ENCODE results near the gene VPS41. TPM values are rescaled to one million over a fixed set of nuclear protein-coding genes. Genes with fewer than 3 reads are reported as not detected.
"Not testable (repeated sequence)": the region's sequence is repeated elsewhere in the genome, so short reads cannot be mapped to it uniquely, and the experiment has no call there.

VPS41 gene
- 30.9 and 38.8 TPM in 2 replicates for total RNA-seq

DNA sequence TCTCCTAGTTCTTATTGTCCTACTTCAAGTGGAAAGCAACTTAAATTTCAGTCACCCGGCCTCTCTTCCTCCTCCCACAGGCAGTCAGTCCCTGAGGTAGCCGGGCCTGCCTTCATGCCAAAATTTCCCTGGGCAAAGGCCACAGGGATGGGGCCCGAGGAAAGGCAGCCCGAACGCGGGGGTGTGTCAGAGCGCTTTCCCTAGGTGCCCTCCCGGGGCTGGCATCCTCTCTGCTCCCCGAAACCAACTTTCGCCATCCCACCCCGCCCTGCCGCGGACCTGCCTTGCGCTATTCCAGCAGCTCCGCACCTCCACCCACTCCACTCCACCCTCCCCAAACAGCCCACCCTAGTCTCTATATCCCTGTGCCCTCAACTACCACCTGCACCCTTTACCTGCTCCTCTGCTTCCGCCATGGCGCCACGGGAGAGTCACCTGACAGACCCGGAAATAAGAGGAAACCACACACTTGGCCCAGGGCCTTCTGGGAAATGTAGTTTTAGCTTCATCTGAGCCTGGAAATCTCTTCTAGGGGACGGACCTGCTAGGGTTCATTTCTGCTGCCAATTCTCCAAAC lies at the start of gene VPS41:
VPS41 (minus strand) TSS at position 433 of the 577 bp plus-strand sequence; CDS start at position 416, 17 bp downstream.
- DNase-seq (ENCODE audit: low read depth in 2 of 2): peak; percentile 52 to 75

DNA sequence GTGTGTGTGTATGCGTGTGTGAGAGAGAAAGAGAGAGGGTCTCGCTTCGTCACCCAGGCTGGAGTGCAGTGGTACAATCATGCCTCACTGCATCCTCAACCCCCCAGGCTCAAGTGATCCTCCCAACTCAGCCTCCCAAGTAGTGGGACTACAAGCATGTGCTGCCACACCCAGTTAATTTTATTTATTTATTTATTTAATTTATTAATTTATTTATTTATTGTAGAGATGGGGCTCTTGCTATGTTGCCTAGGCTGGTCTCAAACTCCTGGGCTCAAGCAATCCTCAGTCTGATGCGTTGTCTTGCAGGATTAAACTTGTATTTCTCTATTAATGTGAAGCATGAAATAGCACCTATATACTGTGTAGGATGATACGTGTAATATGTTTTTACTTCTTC lies 46.9 kb upstream of the VPS41 start:
- no peak for DNase-seq (ENCODE audit: low read depth in 2 of 2)

DNA sequence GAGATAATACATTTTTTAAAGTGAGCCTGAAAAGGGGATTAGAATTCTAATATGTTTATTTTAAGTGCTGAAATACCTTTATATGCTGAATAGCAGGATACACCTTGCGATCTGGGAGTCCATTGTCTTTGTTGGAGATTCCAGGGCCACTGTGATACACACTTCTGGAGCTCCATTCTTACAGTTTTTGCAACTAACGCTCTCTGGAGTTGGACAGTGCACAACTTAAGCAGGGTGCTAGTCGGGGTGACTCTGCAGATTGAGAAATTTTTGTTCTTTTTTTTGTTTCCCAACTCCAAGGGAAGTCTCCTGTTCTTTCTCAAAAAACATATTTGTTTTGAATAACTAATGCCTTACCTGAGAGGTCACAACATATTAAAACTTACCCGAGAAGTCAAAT lies 45.0 kb upstream of the VPS41 start:
- DNase-seq (ENCODE audit: low read depth in 2 of 2): no peak

DNA sequence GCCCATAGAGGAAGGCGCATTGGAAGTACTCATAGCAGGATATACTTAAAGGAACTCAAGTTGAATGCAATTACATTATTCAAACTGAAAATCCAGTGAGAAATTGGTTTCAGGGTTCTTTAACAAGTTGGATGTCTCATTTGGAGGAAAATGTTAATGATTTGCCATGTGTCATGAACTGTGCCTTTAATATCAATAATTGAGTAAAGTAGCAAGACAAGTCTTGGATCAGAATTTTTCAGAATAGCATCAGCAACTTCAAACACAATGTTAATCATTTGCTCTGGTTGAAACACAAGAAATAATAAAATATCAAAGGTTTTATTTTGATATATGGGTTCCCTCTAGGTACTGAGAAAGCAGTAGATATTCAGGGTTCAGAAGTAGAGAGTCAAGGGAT lies 44.2 kb upstream of the VPS41 start:
- no peak for DNase-seq (ENCODE audit: low read depth in 2 of 2)

DNA sequence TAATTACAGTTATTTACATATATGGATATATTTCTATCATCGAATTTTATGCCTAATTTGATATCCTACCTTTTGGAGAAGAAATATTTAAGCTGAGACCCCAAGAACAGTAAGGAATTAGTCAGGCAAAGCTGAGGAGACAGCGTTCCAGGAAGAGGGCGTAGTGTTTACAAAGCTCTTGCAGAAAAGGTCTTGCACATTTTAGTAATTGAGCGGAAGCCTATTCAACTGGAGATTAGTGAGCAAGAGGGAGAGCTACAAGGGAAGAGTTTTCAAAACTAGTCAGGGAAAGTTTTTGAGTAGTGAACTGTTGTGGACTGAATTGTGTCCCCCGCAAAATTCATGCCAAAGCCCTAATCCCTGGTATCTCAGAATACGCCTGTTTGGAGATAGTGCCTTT lies 42.2 kb upstream of the VPS41 start:
- no peak for DNase-seq (ENCODE audit: low read depth in 2 of 2)

DNA sequence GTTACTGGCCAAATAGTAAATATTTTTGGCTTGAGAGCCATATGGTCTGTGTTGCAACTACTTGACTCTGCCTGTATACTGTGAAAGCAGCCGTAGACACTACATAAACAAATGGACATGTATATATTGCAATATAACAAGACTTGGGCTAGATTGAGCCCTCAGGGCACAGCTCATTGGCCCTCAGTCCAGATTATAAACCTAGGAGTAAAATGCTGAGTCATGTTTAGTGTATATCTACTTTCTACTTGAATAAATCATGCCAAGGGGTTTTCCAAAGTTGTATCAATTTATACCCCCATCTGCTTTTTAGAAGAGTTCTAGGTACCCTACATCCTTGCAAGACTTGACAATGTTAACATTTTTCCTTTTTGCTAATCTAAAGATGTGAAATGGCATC lies 41.3 kb upstream of the VPS41 start:
- DNase-seq (ENCODE audit: low read depth in 2 of 2): no peak

- DNase-seq (ENCODE audit: low read depth in 2 of 2): not testable (repeated sequence)
Measured at GRCh38 chr7:38947541-38947940, 38.5 kb upstream of the VPS41 start.

- DNase-seq (ENCODE audit: low read depth in 2 of 2): no peak
Measured at GRCh38 chr7:38942431-38943051, 33.5 kb upstream of the VPS41 start.

DNA sequence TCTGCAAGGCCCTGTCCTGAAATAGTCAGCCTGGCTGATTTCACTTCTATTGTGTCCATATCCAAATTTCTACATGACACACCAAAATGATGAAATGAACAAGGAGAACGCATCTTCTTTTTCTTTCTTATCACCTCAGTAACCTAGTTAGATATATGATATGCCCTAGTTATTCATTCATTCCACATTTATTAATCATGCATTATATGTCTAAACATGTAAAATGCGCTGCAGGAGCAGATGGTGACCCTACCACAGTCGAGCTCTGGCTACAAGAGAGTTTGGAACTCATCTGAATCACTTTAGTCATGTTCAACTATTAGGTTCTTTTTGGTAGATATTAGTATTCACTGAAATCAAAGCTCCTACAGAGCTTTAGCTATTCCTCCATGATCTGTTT lies 31.8 kb upstream of the VPS41 start:
- no peak for DNase-seq (ENCODE audit: low read depth in 2 of 2)

DNA sequence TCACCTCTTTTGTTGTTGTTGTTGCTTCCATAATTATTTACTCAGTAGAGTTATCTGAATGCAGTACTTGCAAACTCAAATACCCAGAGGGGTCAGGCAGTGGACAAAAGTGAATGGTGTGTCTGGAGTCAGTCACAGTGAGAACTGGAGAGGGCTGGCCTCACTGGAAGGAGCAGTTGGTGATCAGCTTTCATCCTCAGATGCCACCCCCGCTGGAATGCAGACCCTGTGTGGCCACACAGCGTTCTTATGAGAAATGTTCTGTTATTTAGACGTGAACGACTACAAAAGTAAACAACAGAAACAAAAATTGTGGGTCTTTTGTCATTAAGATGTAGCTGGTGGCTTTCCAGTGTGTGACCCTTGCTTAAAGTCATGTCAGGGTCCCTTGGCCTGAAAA lies 29.6 kb upstream of the VPS41 start:
- DNase-seq (ENCODE audit: low read depth in 2 of 2): no peak

DNA sequence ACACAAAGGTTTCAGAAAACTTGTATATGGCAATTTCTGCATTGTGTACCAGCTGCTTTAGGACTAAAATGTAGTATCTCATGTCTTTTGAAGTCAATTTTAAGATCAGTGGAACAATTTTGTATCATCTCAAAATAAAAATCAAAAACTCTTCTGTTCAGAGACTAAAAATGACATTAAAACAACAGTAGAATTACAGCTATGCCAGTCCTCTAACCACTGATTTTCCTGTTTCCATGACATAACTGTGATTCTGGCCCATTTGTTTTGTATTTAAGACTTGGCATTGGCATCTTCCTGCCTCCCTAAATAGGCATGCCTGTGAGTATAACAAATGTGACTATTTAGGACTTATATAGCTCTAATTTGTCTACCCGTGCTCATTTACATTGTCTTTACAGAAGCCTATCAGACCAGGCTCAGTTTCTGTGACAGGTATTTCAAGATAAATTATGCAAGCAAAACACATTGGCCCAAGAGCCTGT lies 29.1 kb upstream of the VPS41 start:
- DNase-seq (ENCODE audit: low read depth in 2 of 2): peak in 1 of 2 donors; percentile 20

DNA sequence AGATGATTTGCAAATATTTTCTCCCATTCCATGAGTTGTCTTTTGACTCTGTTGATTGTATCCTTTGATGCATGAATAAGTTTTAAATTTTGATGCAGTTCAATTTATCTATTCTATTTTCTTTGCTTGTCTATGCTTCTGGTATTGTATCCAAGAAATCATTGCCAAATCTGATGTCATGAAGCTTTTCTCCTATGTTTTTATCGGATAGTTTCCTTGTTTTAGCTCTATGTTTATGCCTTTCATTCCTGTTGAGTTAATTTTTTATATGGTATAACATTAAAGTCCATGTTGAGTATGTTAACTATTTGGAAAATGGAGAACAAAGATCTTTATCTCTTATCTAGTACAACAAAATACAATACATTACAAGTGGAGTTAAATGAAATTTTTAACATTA lies 27.6 kb upstream of the VPS41 start:
- DNase-seq (ENCODE audit: low read depth in 2 of 2): no peak

DNA sequence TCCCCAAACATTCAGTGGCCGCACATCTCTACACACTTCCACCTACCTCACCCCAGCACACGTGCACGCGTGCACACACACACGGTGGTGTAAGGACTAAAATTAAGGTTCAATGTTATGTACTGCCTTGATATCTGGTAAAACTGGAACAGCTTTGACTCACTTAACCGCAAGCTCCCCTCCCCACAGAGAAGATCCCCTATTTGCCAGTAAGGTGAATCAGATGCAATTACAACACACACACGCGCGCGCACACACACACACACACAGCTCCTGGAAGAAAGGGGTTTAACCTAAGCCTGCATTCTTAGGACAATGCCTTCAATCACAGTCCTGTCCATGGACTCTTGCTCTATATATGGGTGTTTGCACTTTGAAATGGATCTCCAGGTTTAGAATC lies 25.5 kb upstream of the VPS41 start:
- no peak for DNase-seq (ENCODE audit: low read depth in 2 of 2)

GRCh38 chr7:38934051-38934450 lies 25.1 kb upstream of the VPS41 start:
- DNase-seq (ENCODE audit: low read depth in 2 of 2): no peak

DNA sequence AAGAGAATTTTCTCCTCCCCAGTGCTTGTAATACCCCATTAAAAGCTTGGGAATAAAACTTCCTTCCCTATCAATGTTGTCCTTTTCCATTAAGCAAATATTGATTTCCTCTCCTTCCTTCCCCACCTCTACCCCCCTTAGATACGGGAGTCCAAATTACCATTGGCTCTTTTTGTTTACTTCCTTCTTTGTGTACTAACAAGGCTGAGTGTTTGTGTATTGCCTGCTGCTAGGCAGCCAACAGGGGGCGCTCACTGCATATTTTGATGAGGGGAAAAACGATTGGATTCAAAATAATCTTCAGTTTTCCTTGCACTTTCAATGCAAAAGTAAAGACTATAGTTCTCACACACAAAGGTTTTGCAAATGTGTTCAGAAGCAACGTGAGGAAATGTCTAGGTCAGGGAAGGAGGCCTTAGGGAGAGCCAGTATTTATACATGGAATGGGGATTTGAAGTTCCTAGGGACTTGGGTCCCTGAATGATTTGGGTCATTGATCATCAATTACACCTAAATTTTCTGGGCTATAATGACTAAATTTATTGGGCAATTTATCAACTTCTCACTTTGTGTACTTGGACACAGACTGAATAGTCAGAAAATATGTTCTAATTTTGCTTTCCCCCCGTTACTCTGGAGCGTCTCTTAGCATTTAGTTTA lies 23.6 kb upstream of the VPS41 start:
- DNase-seq (ENCODE audit: low read depth in 2 of 2): peak; percentile 20 to 46

DNA sequence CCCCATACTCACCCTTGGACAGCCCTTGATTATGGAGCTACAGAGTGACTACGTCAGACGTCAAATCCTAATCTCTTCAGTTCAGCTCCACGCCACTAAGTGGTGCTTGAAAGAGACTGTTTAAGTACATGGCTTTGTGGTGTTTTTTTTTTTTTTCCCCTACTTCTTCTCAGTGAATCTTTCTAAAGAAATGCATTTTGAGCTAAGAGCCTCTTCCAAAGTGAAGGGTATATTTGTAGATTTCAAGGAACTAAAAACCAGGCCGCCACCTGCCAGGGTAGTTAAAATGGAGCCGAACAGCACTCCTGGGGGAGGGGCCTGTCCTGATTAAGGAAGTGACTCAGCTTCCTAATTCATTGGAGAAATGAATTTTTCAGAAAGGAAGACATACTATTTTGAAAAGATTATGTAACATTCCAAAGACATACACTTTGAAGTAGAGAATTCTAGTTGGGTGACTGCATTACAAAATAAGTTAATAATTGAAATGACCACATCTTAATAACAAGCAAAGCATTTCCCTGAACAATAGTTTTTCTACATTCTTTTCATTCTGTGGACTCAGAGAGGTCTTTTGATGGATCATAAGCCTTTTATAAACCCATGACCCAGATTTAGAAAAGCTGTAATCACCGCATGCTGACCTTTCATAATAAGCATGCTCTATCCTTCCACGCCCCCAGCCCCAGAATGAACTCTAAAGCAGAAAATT lies 20.6 kb upstream of the VPS41 start:
- DNase-seq (ENCODE audit: low read depth in 2 of 2): peak in 1 of 2 donors; percentile 11

- DNase-seq (ENCODE audit: low read depth in 2 of 2): no peak
Measured at GRCh38 chr7:38928506-38928905, 19.5 kb upstream of the VPS41 start.

- DNase-seq (ENCODE audit: low read depth in 2 of 2): peak in 1 of 2 donors; percentile 16
Measured at GRCh38 chr7:38927751-38928150, 18.8 kb upstream of the VPS41 start.

DNA sequence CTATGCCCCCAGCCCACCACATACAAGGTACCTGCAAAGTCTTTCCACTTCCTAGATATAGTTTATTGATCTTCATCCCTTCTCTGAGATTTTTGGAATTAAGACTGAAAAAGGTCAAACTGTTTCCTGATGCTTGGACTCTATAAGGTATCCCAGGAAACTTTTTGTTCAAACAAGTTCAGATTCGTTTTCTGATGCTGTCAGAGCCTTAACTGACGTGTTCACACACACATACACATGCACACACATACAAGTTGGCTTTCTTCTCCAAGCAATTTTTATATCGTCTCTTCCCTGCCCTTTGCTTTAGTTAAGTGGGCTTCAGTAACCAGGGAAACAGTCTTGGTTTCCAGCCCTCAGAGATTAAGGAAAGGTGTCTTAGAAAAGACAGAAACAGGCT lies 11.7 kb upstream of the VPS41 start:
- no peak for DNase-seq (ENCODE audit: low read depth in 2 of 2)

GRCh38 chr7:38916396-38916795 lies 7.4 kb upstream of the VPS41 start:
- no peak for DNase-seq (ENCODE audit: low read depth in 2 of 2)

- DNase-seq (ENCODE audit: low read depth in 2 of 2): no peak
Measured at GRCh38 chr7:38909870-38910269, 879 bp upstream of the VPS41 start.

- no peak for DNase-seq (ENCODE audit: low read depth in 2 of 2)
Measured at GRCh38 chr7:38907766-38908165, 1.2 kb downstream of the VPS41 start.
